Activated T-cell treated with anti-CD3 and anti-CD28 coated beads, Interleukin-2, amount 50 U/mL, for 4 hours (primary cell): Measurements from ENCODE around the gene CCDC85C. TPM values are rescaled to one million over a fixed set of nuclear protein-coding genes. Genes with fewer than 3 reads are reported as not detected.

Experiments
- ATAC-seq, 2 donors: fragments of 200-7000 bp; cut with Tn5 transposase; one replicate each; pipeline ENCODE4 v1.10.0; 2021
- DNase-seq: peaks from one replicate; pipeline ENCODE4 v3.0.0-alpha.2; 2020
- H3K27me3 Mint-ChIP-seq: one replicate; pipeline ENCODE4 v1.8.0; 2021; ENCODE audit warnings: low read depth, mixed read lengths
- H3K36me3 Mint-ChIP-seq: one replicate; pipeline ENCODE4 v1.8.0; 2022; ENCODE audit warnings: mixed read lengths; ENCODE audit not compliant: insufficient read depth
- H3K4me1 Mint-ChIP-seq: one replicate; pipeline ENCODE4 v1.8.0; 2021; ENCODE audit warnings: low read depth, mixed read lengths
- H3K4me3 Mint-ChIP-seq: one replicate; pipeline ENCODE4 v1.8.0; 2021; ENCODE audit warnings: mild to moderate bottlenecking, moderate library complexity, mixed read lengths
- H3K9me3 Mint-ChIP-seq: one replicate; pipeline ENCODE4 v1.8.0; 2021; ENCODE audit warnings: mixed read lengths
- total RNA-seq, 3 donors: library from RNA; stranded (reverse); gene quantifications; one replicate each; pipeline ENCODE4 v1.2.1, GENCODE V29; 2021

The CCDC85C gene
- total RNA-seq, 3 donors from 2014 or later, result 3.8 to 11.1 (median 3.8) TPM

- H3K36me3 Mint-ChIP-seq, result peaks cover 3% of the 10 kb centered on the region
- ATAC-seq, result no peak
- H3K27me3 Mint-ChIP-seq, result no peaks in the 10 kb centered on the region
- H3K4me1 Mint-ChIP-seq, result peaks cover 33% of the 10 kb centered on the region
- no peak overlapping the region for H3K4me3 Mint-ChIP-seq
- DNase-seq, result no peak
- no peaks in the 10 kb centered on the region for H3K9me3 Mint-ChIP-seq
Observed at GRCh38 chr14:99475179-99475578, 128.8 kb downstream of the CCDC85C start.

- peaks cover 36% of the 10 kb centered on the region for H3K4me1 Mint-ChIP-seq
- H3K9me3 Mint-ChIP-seq, result no peaks in the 10 kb centered on the region
- H3K27me3 Mint-ChIP-seq, result no peaks in the 10 kb centered on the region
- H3K4me3 Mint-ChIP-seq, result no peak overlapping the region
- H3K36me3 Mint-ChIP-seq, result peaks cover 3% of the 10 kb centered on the region
- no peak for DNase-seq
- no peak for ATAC-seq
Observed at GRCh38 chr14:99473458-99473857, 130.5 kb downstream of the CCDC85C start.

DNA sequence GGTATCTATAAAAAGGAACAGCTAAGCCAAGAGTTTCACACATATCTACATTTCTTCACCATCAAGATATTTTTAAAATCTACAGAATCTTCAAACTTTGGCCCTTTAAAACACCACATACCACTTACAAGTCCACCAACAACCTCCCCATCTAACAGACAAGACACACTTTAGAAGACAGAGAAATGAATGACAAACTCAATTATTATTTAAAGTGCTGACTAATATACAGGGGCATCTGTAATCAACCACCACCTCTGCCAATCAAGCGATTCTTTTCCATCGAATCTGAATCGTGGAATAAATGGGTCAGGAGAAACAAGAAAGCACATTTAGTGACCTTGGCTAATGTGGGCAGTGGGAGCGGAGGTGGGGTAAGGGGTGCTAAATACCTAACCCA is 131.1 kb downstream of the CCDC85C start:
- Mint-ChIP-seq H3K4me1 (peaks cover 36% of the 10 kb centered on the region), H3K9me3 (no peaks in the 10 kb centered on the region), H3K27me3 (no peaks in the 10 kb centered on the region), H3K4me3 (no peak overlapping the region), H3K36me3 (peaks cover 3% of the 10 kb centered on the region)
- DNase-seq (no peak), ATAC-seq (no peak)

DNA sequence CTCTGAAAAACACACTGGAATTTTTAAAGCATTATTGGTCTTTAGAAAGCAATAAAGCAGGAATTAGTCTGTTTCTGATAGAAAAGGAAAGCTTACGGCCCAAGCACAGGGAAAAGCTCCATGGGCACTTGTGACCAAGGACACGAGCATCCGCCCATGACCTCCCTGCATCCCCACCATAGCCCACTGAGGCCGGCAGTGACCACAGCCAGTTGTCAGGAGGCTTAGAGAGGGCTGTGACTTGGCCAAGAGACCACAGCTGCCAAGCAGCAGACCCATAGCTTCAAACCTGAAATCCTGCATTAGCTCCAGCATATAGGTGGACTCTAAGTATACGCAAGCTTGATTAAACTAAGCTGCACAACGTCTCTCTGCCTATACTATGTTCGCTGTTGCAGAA is 132.3 kb downstream of the CCDC85C start:
- no peak for ATAC-seq
- Mint-ChIP-seq H3K4me1 (peaks cover 38% of the 10 kb centered on the region), H3K36me3 (peaks cover 5% of the 10 kb centered on the region)

GRCh38 chr14:99468836-99469592 is 135.0 kb downstream of the CCDC85C start:
- H3K9me3 Mint-ChIP-seq, result no peaks in the 10 kb centered on the region
- peaks cover 38% of the 10 kb centered on the region for H3K4me1 Mint-ChIP-seq
- H3K36me3 Mint-ChIP-seq, result peaks cover 12% of the 10 kb centered on the region
- H3K4me3 Mint-ChIP-seq, result no peak overlapping the region
- ATAC-seq, result no peak
- DNase-seq, result no peak
- no peaks in the 10 kb centered on the region for H3K27me3 Mint-ChIP-seq

More for the DNA sequence above, 132.3 kb downstream of the CCDC85C start:
- no peak overlapping the region for H3K4me3 Mint-ChIP-seq
- H3K9me3 Mint-ChIP-seq, result no peaks in the 10 kb centered on the region
- H3K27me3 Mint-ChIP-seq, result no peaks in the 10 kb centered on the region
- DNase-seq, result no peak

GRCh38 chr14:99468081-99468480 is 135.9 kb downstream of the CCDC85C start:
- H3K27me3 Mint-ChIP-seq, result no peaks in the 10 kb centered on the region
- peaks cover 34% of the 10 kb centered on the region for H3K4me1 Mint-ChIP-seq
- no peaks in the 10 kb centered on the region for H3K9me3 Mint-ChIP-seq
- H3K36me3 Mint-ChIP-seq, result peaks cover 15% of the 10 kb centered on the region
- ATAC-seq (no peak), DNase-seq (no peak)
- H3K4me3 Mint-ChIP-seq, result no peak overlapping the region

DNA sequence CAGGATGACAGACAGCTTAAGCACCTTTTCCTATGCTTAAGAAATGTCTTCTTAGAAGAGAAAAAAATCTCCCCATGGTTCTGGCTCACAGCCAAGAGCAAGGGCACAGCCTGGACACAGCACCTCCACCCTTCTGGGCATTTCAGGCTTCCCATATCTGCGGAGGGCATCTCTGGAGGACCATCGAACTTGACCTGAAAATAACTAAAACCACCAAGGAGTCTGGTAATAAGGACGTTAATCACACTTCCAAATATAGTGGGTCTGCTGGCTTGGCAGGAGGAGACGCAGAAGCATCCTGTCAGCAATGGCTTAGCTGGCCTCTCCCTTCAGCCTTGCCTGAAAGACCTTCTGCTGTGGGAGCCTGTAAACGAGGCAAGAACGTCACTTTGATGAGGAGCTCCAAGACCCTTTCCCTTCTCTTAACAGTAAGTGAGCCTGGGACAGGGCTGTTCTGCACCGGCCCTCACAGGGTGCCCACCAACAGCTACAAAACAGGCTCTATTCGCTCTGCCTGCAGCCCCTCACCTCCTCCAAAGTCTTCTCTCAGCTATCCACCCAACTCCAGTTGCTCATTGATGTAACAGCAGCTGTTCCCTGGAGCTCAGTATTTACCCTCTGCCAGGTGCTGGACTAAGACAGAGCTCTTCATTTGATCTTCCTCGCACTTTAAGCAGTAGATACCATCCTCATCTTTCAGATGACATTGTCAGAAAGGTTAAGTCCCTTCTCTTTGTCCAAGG is 136.5 kb downstream of the CCDC85C start:
- Mint-ChIP-seq H3K4me1 (peaks cover 32% of the 10 kb centered on the region), H3K9me3 (no peaks in the 10 kb centered on the region)
- no peak for ATAC-seq

GRCh38 chr14:99466758-99467157 is 137.2 kb downstream of the CCDC85C start:
- Mint-ChIP-seq H3K27me3 (no peaks in the 10 kb centered on the region), H3K36me3 (peaks cover 23% of the 10 kb centered on the region), H3K9me3 (no peaks in the 10 kb centered on the region), H3K4me3 (no peak overlapping the region), H3K4me1 (peaks cover 34% of the 10 kb centered on the region)
- ATAC-seq (no peak), DNase-seq (no peak)

More for the DNA sequence above, 136.5 kb downstream of the CCDC85C start:
- DNase-seq, result no peak
- H3K36me3 Mint-ChIP-seq, result peaks cover 16% of the 10 kb centered on the region
- H3K4me3 Mint-ChIP-seq, result no peak overlapping the region
- H3K27me3 Mint-ChIP-seq, result no peaks in the 10 kb centered on the region

DNA sequence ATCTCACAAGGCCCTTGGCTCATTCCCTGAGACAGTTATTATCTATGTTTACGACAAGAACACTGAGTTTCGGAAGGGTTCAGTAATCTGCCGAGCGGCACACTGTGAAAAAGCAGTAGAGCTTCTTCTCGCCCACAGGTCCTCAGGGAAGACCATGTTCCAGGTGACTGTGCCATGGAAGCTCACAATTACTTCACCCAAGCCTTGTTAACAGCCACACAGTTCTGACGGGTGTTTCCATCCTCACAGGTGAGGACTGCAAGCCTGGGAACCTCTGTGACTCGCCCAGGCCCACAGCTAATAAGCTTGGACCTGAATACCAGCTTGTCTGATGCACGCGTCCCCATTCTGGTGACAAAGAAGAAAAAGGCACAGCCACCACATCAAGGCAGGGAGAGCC is 138.7 kb downstream of the CCDC85C start:
- H3K4me3 Mint-ChIP-seq, result no peak overlapping the region
- H3K27me3 Mint-ChIP-seq, result no peaks in the 10 kb centered on the region
- DNase-seq (no peak), ATAC-seq (no peak)
- H3K4me1 Mint-ChIP-seq, result peaks cover 27% of the 10 kb centered on the region
- H3K9me3 Mint-ChIP-seq, result no peaks in the 10 kb centered on the region
- H3K36me3 Mint-ChIP-seq, result peaks cover 31% of the 10 kb centered on the region

- ATAC-seq (no peak), DNase-seq (no peak)
- Mint-ChIP-seq H3K27me3 (no peaks in the 10 kb centered on the region), H3K9me3 (no peaks in the 10 kb centered on the region), H3K4me1 (peaks cover 19% of the 10 kb centered on the region), H3K4me3 (no peak overlapping the region), H3K36me3 (peaks cover 37% of the 10 kb centered on the region)
Observed at GRCh38 chr14:99463974-99464373, 140.0 kb downstream of the CCDC85C start.

GRCh38 chr14:99462210-99462609 is 141.8 kb downstream of the CCDC85C start:
- no peak for ATAC-seq
- DNase-seq, result no peak
- no peaks in the 10 kb centered on the region for H3K9me3 Mint-ChIP-seq
- H3K4me3 Mint-ChIP-seq, result no peak overlapping the region
- peaks cover 4% of the 10 kb centered on the region for H3K4me1 Mint-ChIP-seq
- no peaks in the 10 kb centered on the region for H3K27me3 Mint-ChIP-seq
- peaks cover 41% of the 10 kb centered on the region for H3K36me3 Mint-ChIP-seq

DNA sequence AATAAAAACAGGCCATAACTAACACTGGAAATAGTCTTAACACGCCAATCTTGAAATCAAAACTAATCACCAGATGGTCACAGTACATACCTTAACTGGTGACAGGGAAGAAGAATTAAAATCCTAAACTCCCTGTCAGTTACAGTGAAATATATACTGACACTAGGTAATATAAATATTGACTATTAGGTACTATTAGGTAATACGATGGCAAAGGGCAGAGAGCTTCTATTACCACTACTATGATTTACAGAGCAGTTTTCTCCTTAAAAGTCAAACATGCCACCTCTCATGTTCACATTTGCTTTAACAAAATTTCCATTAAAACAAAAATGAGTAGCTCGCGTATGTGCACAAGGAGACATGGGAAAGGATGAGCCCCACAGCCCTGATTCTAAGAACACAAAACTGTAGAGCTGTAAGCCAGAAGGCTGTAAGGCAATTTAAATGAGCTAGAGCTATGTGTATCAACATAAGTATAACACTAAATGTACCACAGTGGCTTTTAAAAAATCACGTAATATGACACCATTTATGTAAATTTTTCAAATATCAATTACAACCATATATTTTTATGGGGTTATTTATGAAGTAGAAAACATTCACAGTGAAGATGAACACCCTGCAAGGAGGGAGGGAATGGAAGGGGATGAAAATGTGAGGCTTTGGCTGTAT is 142.5 kb downstream of the CCDC85C start:
- H3K4me3 Mint-ChIP-seq, result no peak overlapping the region
- ATAC-seq, result no peak
- H3K36me3 Mint-ChIP-seq, result peaks cover 48% of the 10 kb centered on the region
- H3K4me1 Mint-ChIP-seq, result peaks cover 4% of the 10 kb centered on the region
- no peaks in the 10 kb centered on the region for H3K27me3 Mint-ChIP-seq
- H3K9me3 Mint-ChIP-seq, result no peaks in the 10 kb centered on the region
- DNase-seq, result no peak

GRCh38 chr14:99460793-99461192 is 143.2 kb downstream of the CCDC85C start:
- Mint-ChIP-seq H3K9me3 (no peaks in the 10 kb centered on the region), H3K27me3 (no peaks in the 10 kb centered on the region), H3K4me3 (no peak overlapping the region), H3K4me1 (peaks cover 4% of the 10 kb centered on the region), H3K36me3 (peaks cover 49% of the 10 kb centered on the region)
- DNase-seq, result no peak
- no peak for ATAC-seq

- H3K9me3 Mint-ChIP-seq, result no peaks in the 10 kb centered on the region
- H3K27me3 Mint-ChIP-seq, result no peaks in the 10 kb centered on the region
- ATAC-seq (no peak), DNase-seq (no peak)
- peaks cover 4% of the 10 kb centered on the region for H3K4me1 Mint-ChIP-seq
- H3K36me3 Mint-ChIP-seq, result peaks cover 46% of the 10 kb centered on the region
- H3K4me3 Mint-ChIP-seq, result no peak overlapping the region
Observed at GRCh38 chr14:99459481-99460100, 144.4 kb downstream of the CCDC85C start.
